Measurements from ENCODE around the gene GTSE1. TPM values are rescaled to one million over a fixed set of nuclear protein-coding genes. Genes with fewer than 3 reads are reported as not detected.

Gene GTSE1, protein sequence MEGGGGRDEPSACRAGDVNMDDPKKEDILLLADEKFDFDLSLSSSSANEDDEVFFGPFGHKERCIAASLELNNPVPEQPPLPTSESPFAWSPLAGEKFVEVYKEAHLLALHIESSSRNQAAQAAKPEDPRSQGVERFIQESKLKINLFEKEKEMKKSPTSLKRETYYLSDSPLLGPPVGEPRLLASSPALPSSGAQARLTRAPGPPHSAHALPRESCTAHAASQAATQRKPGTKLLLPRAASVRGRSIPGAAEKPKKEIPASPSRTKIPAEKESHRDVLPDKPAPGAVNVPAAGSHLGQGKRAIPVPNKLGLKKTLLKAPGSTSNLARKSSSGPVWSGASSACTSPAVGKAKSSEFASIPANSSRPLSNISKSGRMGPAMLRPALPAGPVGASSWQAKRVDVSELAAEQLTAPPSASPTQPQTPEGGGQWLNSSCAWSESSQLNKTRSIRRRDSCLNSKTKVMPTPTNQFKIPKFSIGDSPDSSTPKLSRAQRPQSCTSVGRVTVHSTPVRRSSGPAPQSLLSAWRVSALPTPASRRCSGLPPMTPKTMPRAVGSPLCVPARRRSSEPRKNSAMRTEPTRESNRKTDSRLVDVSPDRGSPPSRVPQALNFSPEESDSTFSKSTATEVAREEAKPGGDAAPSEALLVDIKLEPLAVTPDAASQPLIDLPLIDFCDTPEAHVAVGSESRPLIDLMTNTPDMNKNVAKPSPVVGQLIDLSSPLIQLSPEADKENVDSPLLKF
- 19.7 and 21.9 TPM in 2 replicates for total RNA-seq

DNA sequence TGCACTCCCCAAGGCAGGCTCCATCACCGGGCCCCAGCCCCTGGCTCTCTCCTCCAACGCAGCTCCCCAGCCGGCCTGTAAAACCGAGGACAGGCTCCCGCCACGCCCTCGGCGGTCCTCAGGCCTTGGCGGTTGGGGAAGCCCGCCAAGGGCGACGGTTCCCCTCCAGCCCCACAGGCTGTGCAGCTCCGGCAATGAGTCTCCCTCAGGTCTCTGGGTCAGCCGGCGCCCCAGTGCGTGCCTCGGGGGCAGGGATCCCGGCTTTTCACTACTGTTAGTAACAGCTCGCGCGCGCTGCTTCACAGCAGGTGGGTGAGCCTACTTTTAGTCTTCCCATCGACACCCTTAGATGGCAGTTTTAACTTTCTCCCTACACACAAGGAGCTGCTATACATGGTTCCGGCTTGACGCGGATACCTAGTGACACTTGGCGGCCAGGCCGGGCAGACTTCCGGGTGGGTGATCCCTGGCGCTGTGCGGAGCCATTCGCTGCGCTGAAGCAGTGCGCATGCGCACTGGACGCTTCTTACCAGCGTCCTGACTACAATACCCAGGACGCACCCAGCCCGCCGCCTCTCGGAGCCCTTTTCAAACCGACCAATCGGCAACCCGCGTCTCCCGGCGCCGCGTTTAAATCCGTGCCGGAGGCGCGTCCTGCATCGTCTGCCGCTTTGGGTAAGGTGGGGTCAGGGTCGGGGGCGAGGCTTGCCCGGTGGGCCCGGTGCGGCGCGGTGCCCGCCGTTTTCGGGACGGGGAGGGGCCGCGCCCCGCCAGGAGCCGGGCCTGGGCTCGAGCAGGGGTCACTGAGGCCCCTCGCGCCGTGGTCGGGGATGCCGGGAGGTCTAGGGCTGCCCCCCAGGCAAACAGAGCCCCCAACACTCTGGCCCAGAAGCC lies at the start of gene GTSE1:
GTSE1 (plus strand) TSS at position 614 of the 894 bp plus-strand sequence. CDS start 531 bp downstream, outside the sequence.

GRCh38 chr22:46250035-46250782 lies 46.5 kb upstream of the GTSE1 start, which contains the start of gene CDPF1:
CDPF1 (minus strand) TSS chr22:46250293; CDS start chr22:46248284, 2,009 bp downstream.

GRCh38 chr22:46263216-46263590 lies 33.5 kb upstream of the GTSE1 start, which contains the start of gene PKDREJ:
PKDREJ (minus strand) TSS chr22:46263343; CDS start chr22:46263322, 21 bp downstream.

GRCh38 chr22:46267431-46268279 lies 29.0 kb upstream of the GTSE1 start, which contains the start of gene TTC38:
TTC38 (plus strand) TSS chr22:46268008; CDS start chr22:46268040, 32 bp downstream.

DNA sequence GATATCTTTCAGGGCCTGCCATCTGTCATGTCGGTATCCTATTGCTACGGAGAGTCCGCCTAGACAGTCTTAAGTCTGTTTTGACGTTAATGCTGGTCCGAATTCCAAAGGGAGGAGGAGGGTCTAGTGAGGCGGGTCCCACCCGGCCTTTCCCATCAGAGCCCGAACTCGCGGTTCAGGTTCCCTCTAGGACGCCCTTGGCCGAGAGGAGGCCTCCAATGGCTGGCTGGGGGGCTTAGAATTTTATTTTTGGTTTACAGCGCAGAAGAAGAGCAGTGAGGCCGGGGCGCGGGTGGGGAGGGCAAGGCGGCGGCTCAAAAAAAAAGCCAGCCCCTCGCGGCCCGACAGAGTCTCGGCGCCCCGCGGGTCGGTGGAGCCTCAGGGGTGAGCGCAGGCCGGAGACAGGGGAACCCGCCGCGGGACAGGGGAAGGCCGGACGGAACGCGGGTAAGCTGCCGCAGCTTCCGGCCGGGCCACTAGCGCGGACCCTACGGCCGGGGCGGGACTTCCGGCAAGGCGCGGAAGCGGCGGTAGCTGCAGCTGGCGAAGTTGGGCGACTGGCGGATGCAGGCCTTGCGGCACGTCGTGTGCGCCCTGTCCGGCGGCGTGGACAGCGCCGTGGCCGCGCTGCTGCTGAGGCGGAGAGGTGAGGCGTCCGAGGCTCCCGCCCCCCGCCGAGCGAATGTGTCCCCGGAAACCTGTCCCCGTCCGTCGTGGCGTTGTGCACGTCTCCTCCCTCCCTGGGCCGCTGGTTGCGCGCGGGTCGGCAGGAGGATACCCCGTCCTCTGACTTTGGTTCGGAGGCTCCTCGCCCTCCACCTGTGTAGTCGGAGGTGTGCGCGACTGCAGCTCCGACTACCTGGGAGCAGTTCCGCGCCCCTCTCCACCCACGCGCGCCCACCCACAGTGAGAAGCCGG lies 38.8 kb downstream of the GTSE1 start, which contains the start of gene TRMU:
TRMU (plus strand) TSS at position 514 of the 918 bp plus-strand sequence; CDS start at position 565, 51 bp downstream.

Other genes with a start within 250 kb of the GTSE1 start
- 2.9 and 7.0 TPM in 2 replicates for gene PPARA, start 146.3 kb upstream of the GTSE1 start, total RNA-seq
- gene CDPF1, start 46.6 kb upstream of the GTSE1 start, total RNA-seq: 18.0 and 20.4 TPM in 2 replicates
- gene PKDREJ, start 33.5 kb upstream of the GTSE1 start, total RNA-seq: 0.05 TPM in 1 of 2 replicates, not detected in the other
- 27.3 and 41.7 TPM in 2 replicates for gene TTC38, start 28.9 kb upstream of the GTSE1 start, total RNA-seq
- gene TRMU, start 38.8 kb downstream of the GTSE1 start, total RNA-seq: 34.9 and 36.1 TPM in 2 replicates
- 2.9 and 5.7 TPM in 2 replicates for gene CELSR1, start 240.8 kb downstream of the GTSE1 start, total RNA-seq